A673 (cell line): ENCODE data around the gene ZNF444. TPM values are rescaled to one million over a fixed set of nuclear protein-coding genes. Genes with fewer than 3 reads are reported as not detected.

ENCODE experiments used
- BruUV-seq: library from RNA; stranded (reverse); fragments of 400-500 nt; replicated peaks from 2 replicates; lab custom pipeline; 2021; lab: Mats Ljungman, UMichigan
- CTCF ChIA-PET: fragments of 300-600 bp; sonication (Branson Sonifier 250); formaldehyde crosslinking; loops from one replicate; lab custom pipeline; 2022; ENCODE audit warnings: antibody characterized with exemption; lab: Charles Lee
- POLR2A ChIA-PET: fragments of 300-600 bp; sonication (Branson Sonifier 250); formaldehyde crosslinking; loops from one replicate; lab custom pipeline; 2022; ENCODE audit warnings: antibody characterized with exemption; ENCODE audit not compliant: low non-redundant PET; lab: Charles Lee
- DNase-seq: peaks from one replicate; pipeline ENCODE4 v3.0.0-alpha.2; 2015; ENCODE audit warnings: low spot score
- H3K27ac ChIP-seq: fragments of 200-600 bp; sonication (generic); 2 replicates; pipeline ENCODE4 v1.5.1; 2016; ENCODE audit warnings: mixed run types, low read depth, mild to moderate bottlenecking, mixed read lengths, antibody characterized with exemption, low read length; ENCODE audit not compliant: poor library complexity, severe bottlenecking
- H3K27me3 ChIP-seq: fragments of 200-600 bp; sonication (generic); replicated peaks from 2 replicates; pipeline ENCODE4 v1.6.1; 2017; ENCODE audit warnings: mixed run types, low read depth, mild to moderate bottlenecking, mixed read lengths, antibody characterized with exemption, low read length; ENCODE audit not compliant: insufficient read depth, poor library complexity
- H3K36me3 ChIP-seq: fragments of 200-600 bp; sonication (generic); 2 replicates; pipeline ENCODE4 v1.6.1; 2016; ENCODE audit warnings: mixed run types, mild to moderate bottlenecking, mixed read lengths, antibody characterized with exemption, low read length; ENCODE audit not compliant: insufficient read depth, poor library complexity, severe bottlenecking
- H3K4me1 ChIP-seq: fragments of 200-600 bp; sonication (generic); 2 replicates; pipeline ENCODE4 v1.6.1; 2017; ENCODE audit warnings: mixed run types, mild to moderate bottlenecking, mixed read lengths, antibody characterized with exemption, low read length; ENCODE audit not compliant: insufficient read depth, poor library complexity, severe bottlenecking
- H3K4me3 ChIP-seq: fragments of 200-600 bp; sonication (generic); 2 replicates; pipeline ENCODE4 v1.5.1; 2016; ENCODE audit warnings: low read depth, mixed run types, mild to moderate bottlenecking, mixed read lengths, low read length; ENCODE audit not compliant: poor library complexity, severe bottlenecking
- H3K9me3 ChIP-seq: fragments of 200-600 bp; sonication (generic); 2 replicates; pipeline ENCODE4 v1.6.1; 2016; ENCODE audit warnings: mixed run types, low read depth, mild to moderate bottlenecking, mixed read lengths, antibody characterized with exemption, low read length; ENCODE audit not compliant: poor library complexity, severe bottlenecking
- CTCF ChIP-seq: fragments of 300-800, 200-600 bp; sonication (generic); conservative IDR thresholded peaks from 2 replicates; pipeline ENCODE4 v1.5.1; 2017; ENCODE audit warnings: low read depth, mild to moderate bottlenecking, antibody characterized with exemption, low read length, moderate library complexity, mixed read lengths
- EZH2 ChIP-seq: fragments of 200-600 bp; sonication (generic); IDR thresholded peaks from 2 replicates; pipeline ENCODE4 v1.6.1; 2017; ENCODE audit warnings: borderline replicate concordance, low read depth, mild to moderate bottlenecking, mixed read lengths, antibody characterized with exemption, low read length; ENCODE audit not compliant: poor library complexity, severe bottlenecking
- intact Hi-C: fragments of 100-400 bp; cut with micrococcal nuclease; formaldehyde crosslinking; loops from one replicate; pipeline ENCODE4 v1.10.0; 2022; ENCODE audit not compliant: unreplicated experiment
- total RNA-seq: library from RNA; stranded (reverse); gene quantifications from 2 replicates; pipeline ENCODE4 v1.2.3, GENCODE V29; 2021

The ZNF444 gene
- total RNA-seq, 1 experiment from 2014 or later, result 45.3 TPM

- no peaks in the 10 kb centered on the region for H3K27me3 ChIP-seq
- POLR2A ChIA-PET, result no interaction called here
- no peak overlapping the region for H3K4me3 ChIP-seq
- TF ChIP-seq EZH2 (no peak), CTCF (no peak)
- no peaks in the 10 kb centered on the region for H3K36me3 ChIP-seq
- DNase-seq, result no peak
- intact Hi-C loops, result no loop called here
- CTCF ChIA-PET, result interaction anchor here (1.4 kb wide), 1 partner anchor 35 kb away, joined by 3 read pairs; no protein-coding TSS in a partner anchor
- no TSS peak for BruUV-seq
- no peak overlapping the region for H3K27ac ChIP-seq
- H3K4me1 ChIP-seq, result peaks cover 18% of the 10 kb centered on the region
- H3K9me3 ChIP-seq, result no peaks in the 10 kb centered on the region
These were observed 4.7 kb upstream of the ZNF444 start for GRCh38 chr19:56136362-56136761.

- Histone ChIP-seq H3K4me1 (peaks cover 18% of the 10 kb centered on the region), H3K27ac (no peak overlapping the region), H3K36me3 (no peaks in the 10 kb centered on the region), H3K4me3 (no peak overlapping the region), H3K27me3 (no peaks in the 10 kb centered on the region), H3K9me3 (no peaks in the 10 kb centered on the region)
- intact Hi-C loops, result no loop called here
- CTCF ChIA-PET, result interaction anchor here (1.4 kb wide), 1 partner anchor 34 kb away, joined by 3 read pairs; no protein-coding TSS in a partner anchor
- no peak for DNase-seq
- no TSS peak for BruUV-seq
- TF ChIP-seq EZH2 (no peak), CTCF (no peak)
- POLR2A ChIA-PET, result no interaction called here
These were observed 3.7 kb upstream of the ZNF444 start for GRCh38 chr19:56137405-56137804.

- Histone ChIP-seq H3K36me3 (no peaks in the 10 kb centered on the region), H3K9me3 (no peaks in the 10 kb centered on the region), H3K27me3 (no peaks in the 10 kb centered on the region), H3K27ac (no peak overlapping the region), H3K4me3 (no peak overlapping the region), H3K4me1 (peaks cover 18% of the 10 kb centered on the region)
- TF ChIP-seq EZH2 (no peak), CTCF (no peak)
- no TSS peak for BruUV-seq
- DNase-seq, result no peak
- ChIA-PET POLR2A (no interaction called here), CTCF (no interaction called here)
- intact Hi-C loops, result no loop called here
These were observed 3.0 kb upstream of the ZNF444 start for GRCh38 chr19:56138069-56138468.
